K562 (cell line): ENCODE data around the gene PLA2G2E.

ENCODE experiments used
- CTCF ChIP-seq, 3 experiments: IDR thresholded peaks in 2 of 3; conservative IDR thresholded peaks in 1 of 3; 2 replicates each; pipeline ENCODE4 v1.5.1; 2011 to 2012; ENCODE audit warnings: low read length in 3 of 3, mild to moderate bottlenecking in 3 of 3, control low read depth in 2 of 3, improper control_type of control experiment in 1 of 3, inconsistent platforms in 1 of 3, low read depth in 1 of 3, mixed read lengths in 1 of 3, moderate library complexity in 1 of 3; ENCODE audit not compliant: insufficient read depth in 2 of 3
- WHSC1 ChIP-seq: IDR thresholded peaks from one replicate; pipeline ENCODE4 v1.6.1; 2012; ENCODE audit warnings: low read length, control low read depth, inconsistent platforms
- ZNF12 ChIP-seq: sonication (generic); formaldehyde crosslinking; IDR thresholded peaks from 2 replicates; pipeline ENCODE4 v1.4.0; 2020; ENCODE audit warnings: mild to moderate bottlenecking, missing genetic modification reagents

DNA sequence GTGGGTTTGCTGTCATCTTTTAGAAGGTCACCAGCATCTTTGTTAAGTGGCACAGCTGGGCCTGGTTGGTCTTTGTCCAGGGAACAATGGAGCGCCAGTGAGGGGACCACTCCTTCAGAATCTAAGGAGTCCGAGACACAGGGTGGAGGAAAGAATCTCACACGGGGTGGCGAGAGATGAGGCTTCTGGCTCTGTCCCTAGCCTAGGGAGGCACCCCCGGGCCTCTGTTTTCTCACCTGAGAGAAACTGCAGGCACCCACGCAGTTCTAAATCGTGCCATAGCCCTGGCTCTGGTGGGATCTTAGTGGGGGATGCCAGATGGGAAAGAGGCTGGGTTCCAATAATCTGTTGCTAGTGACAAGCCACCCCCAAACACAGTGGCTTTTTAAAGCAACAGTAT is 10.9 kb upstream of the PLA2G2E start:
- TF ChIP-seq ZNF12 (CRISPR knock-in tag) (no peak), CTCF (IDR thresholded peaks at IDR 0.05 in 2 of 3, conservative IDR thresholded peaks at IDR 0.05 in 1 of 3; ENCODE audit: insufficient read depth in 2 of 3, low read depth in 1 of 3, low read length in 3 of 3) (no peak), WHSC1 (no peak)
